GM18868 (cell line): ENCODE results near the gene KCNJ12.
"Not testable (repeated sequence)": the region's sequence is repeated elsewhere in the genome, so short reads cannot be mapped to it uniquely, and the experiment has no call there.

Source experiments
- ATAC-seq: cut with Tn5 transposase; IDR thresholded peaks from one replicate; pipeline ENCODE4 v1.9.1; 2021; ENCODE audit warnings: mild to moderate bottlenecking, moderate library complexity; ENCODE audit not compliant: unreplicated experiment

The KCNJ12 gene

GRCh38 chr17:21418446-21419298, 42.5 kb downstream of the KCNJ12 start:
- ATAC-seq = no peak

- no peak for ATAC-seq
Observed at GRCh38 chr17:21419299-21420239, 43.4 kb downstream of the KCNJ12 start.

- not testable (repeated sequence) for ATAC-seq
Observed at GRCh38 chr17:21420503-21421090, 44.4 kb downstream of the KCNJ12 start.

- ATAC-seq = not testable (repeated sequence)
Observed at GRCh38 chr17:21421421-21422310, 45.5 kb downstream of the KCNJ12 start.

GRCh38 chr17:21422311-21423189, 46.4 kb downstream of the KCNJ12 start:
- ATAC-seq = not testable (repeated sequence)

- ATAC-seq = not testable (repeated sequence)
Observed at GRCh38 chr17:21423190-21423493, 47.0 kb downstream of the KCNJ12 start.

- not testable (repeated sequence) for ATAC-seq
Observed at GRCh38 chr17:21424697-21425096, 48.5 kb downstream of the KCNJ12 start.

GRCh38 chr17:21425321-21425720, 49.2 kb downstream of the KCNJ12 start:
- no peak for ATAC-seq

GRCh38 chr17:21425736-21426135, 49.6 kb downstream of the KCNJ12 start:
- no peak for ATAC-seq

- not testable (repeated sequence) for ATAC-seq
Observed at GRCh38 chr17:21426246-21426645, 50.1 kb downstream of the KCNJ12 start.

GRCh38 chr17:21426876-21427275, 50.7 kb downstream of the KCNJ12 start:
- ATAC-seq = not testable (repeated sequence)

GRCh38 chr17:21427727-21428126, 51.6 kb downstream of the KCNJ12 start:
- not testable (repeated sequence) for ATAC-seq

- not testable (repeated sequence) for ATAC-seq
Observed at GRCh38 chr17:21428752-21429424, 52.7 kb downstream of the KCNJ12 start.

GRCh38 chr17:21429921-21430628, 53.9 kb downstream of the KCNJ12 start:
- ATAC-seq = not testable (repeated sequence)

- not testable (repeated sequence) for ATAC-seq
Observed at GRCh38 chr17:21433971-21434370, 57.8 kb downstream of the KCNJ12 start.

GRCh38 chr17:21434976-21435375, 58.8 kb downstream of the KCNJ12 start:
- not testable (repeated sequence) for ATAC-seq

GRCh38 chr17:21436481-21436880, 60.3 kb downstream of the KCNJ12 start:
- ATAC-seq = not testable (repeated sequence)
